Left ventricle myocardium superior (tissue), 1 donor: Measurements from ENCODE around the gene PROB1. TPM values are rescaled to one million over a fixed set of nuclear protein-coding genes. Genes with fewer than 3 reads are reported as not detected.
"Not testable (repeated sequence)": the region's sequence is repeated elsewhere in the genome, so short reads cannot be mapped to it uniquely, and the experiment has no call there.

Source experiments
- ATAC-seq: fragments of 200-7000 bp; cut with Tn5 transposase; one replicate; pipeline ENCODE4 v1.9.1; 2020; ENCODE audit warnings: mild to moderate bottlenecking, moderate library complexity
- DNase-seq: peaks from one replicate; pipeline ENCODE4 v3.0.0-alpha.2; 2020
- intact Hi-C: fragments of 100-400 bp; cut with micrococcal nuclease; formaldehyde crosslinking; loops from one replicate; pipeline ENCODE4 v1.11.0; 2022
- total RNA-seq: library from RNA; stranded (reverse); fragmentation: NEBNext Ultra II Directional; extraction: Animal tissue kit (Norgen Biotek cat#: 25700); gene quantifications from one replicate; pipeline ENCODE4 v1.2.1, GENCODE V29; 2021
- donor health status: DM: no; HTN: yes; CAD: no; lungs with severe emphysema.

PROB1 gene
- total RNA-seq, 1 donor from 2014 or later = 56.5 TPM

- intact Hi-C loops = no loop called here
- DNase-seq = no peak
These were observed 36.8 kb downstream of the PROB1 start for GRCh38 chr5:139358064-139358463.

GRCh38 chr5:139355900-139356299 lies 39.0 kb downstream of the PROB1 start:
- intact Hi-C loops, ATAC-seq, DNase-seq: not testable (repeated sequence)

More at GRCh38 chr5:139358064-139358463, 36.8 kb downstream of the PROB1 start:
- ATAC-seq = no peak

- no peak for ATAC-seq
- no peak for DNase-seq
- intact Hi-C loops = no loop called here
These were observed 40.7 kb downstream of the PROB1 start for GRCh38 chr5:139354186-139354585.

- ATAC-seq, intact Hi-C loops, DNase-seq: not testable (repeated sequence)
These were observed 47.0 kb downstream of the PROB1 start for GRCh38 chr5:139347863-139348262.

GRCh38 chr5:139345442-139345841 lies 49.5 kb downstream of the PROB1 start:
- intact Hi-C loops, ATAC-seq, DNase-seq: not testable (repeated sequence)

- intact Hi-C loops = no loop called here
- DNase-seq = no peak
- no peak for ATAC-seq
These were observed 50.7 kb downstream of the PROB1 start for GRCh38 chr5:139344177-139344576.

- intact Hi-C loops = no loop called here
- DNase-seq (no peak), ATAC-seq (no peak)
These were observed 51.4 kb downstream of the PROB1 start for GRCh38 chr5:139343476-139343875.

GRCh38 chr5:139342423-139342723 lies 52.5 kb downstream of the PROB1 start:
- intact Hi-C loops = no loop called here
- ATAC-seq (no peak), DNase-seq (no peak)

GRCh38 chr5:139341689-139342422 lies 53.0 kb downstream of the PROB1 start, which contains the start of gene PAIP2:
TSS of gene PAIP2 (plus strand) at chr5:139341854. CDS start at chr5:139363785, 21,931 bp downstream.
- peak; percentile 97 for ATAC-seq
- intact Hi-C loops = no loop called here
- peak; percentile 100 for DNase-seq

- no peak for ATAC-seq
- intact Hi-C loops = no loop called here
- no peak for DNase-seq
These were observed 53.7 kb downstream of the PROB1 start for GRCh38 chr5:139341187-139341688.

Other genes with a start within 250 kb of the PROB1 start
- gene SIL1, start 196.7 kb downstream of the PROB1 start, total RNA-seq = 46.0 TPM
- gene MATR3, start 101.4 kb downstream of the PROB1 start, total RNA-seq = 121 TPM
- gene PAIP2, start 53.2 kb downstream of the PROB1 start, total RNA-seq = 136 TPM
- gene SLC23A1, start 11.8 kb downstream of the PROB1 start, total RNA-seq = not detected
- gene MZB1, start 5.2 kb downstream of the PROB1 start, total RNA-seq = 1.6 TPM
- gene SPATA24, start 9.0 kb upstream of the PROB1 start, total RNA-seq = 17.3 TPM
- gene DNAJC18, start 44.4 kb upstream of the PROB1 start, total RNA-seq = 10.5 TPM
- 20.6 TPM for gene ECSCR, start 67.6 kb upstream of the PROB1 start, total RNA-seq
- not detected for gene SMIM33, start 75.9 kb upstream of the PROB1 start, total RNA-seq
- 46.3 TPM for gene STING1, start 87.7 kb upstream of the PROB1 start, total RNA-seq
- gene UBE2D2, start 166.2 kb upstream of the PROB1 start, total RNA-seq = 118 TPM